Spinal cord (tissue), 10 donors: Measurements from ENCODE around the gene PHKB. TPM values are rescaled to one million over a fixed set of nuclear protein-coding genes. Genes with fewer than 3 reads are reported as not detected.
A peak's percentile ranks its signal among the peaks of the same experiment; 100 is the strongest.

Experiments used
- DNase-seq, 6 donors: peaks; one replicate each; pipeline versions ENCODE4 v3.0.0 to v3.0.0-alpha.2; 2013 to 2015; ENCODE audit warnings: low spot score in 6 of 6, low read depth in 4 of 6
- H3K27ac ChIP-seq: one replicate; pipeline ENCODE4 v1.5.1; 2013; ENCODE audit warnings: low read depth, low read length, control low read depth
- H3K27me3 ChIP-seq: one replicate; pipeline ENCODE4 v1.6.1; 2013; ENCODE audit warnings: low read length; ENCODE audit not compliant: control insufficient read depth, insufficient read depth
- H3K36me3 ChIP-seq: one replicate; pipeline ENCODE4 v1.6.1; 2013; ENCODE audit warnings: low read length; ENCODE audit not compliant: control insufficient read depth, insufficient read depth
- H3K4me1 ChIP-seq: one replicate; pipeline ENCODE4 v1.6.1; 2013; ENCODE audit warnings: low read length; ENCODE audit not compliant: control insufficient read depth, insufficient read depth
- H3K4me3 ChIP-seq: one replicate; pipeline ENCODE4 v1.5.1; 2013; ENCODE audit warnings: low read depth, low read length, control low read depth
- H3K9me3 ChIP-seq: one replicate; pipeline ENCODE4 v1.6.1; 2013; ENCODE audit warnings: low read length; ENCODE audit not compliant: control insufficient read depth, insufficient read depth
- WGBS: methylation state at CpG from one replicate; pipeline ENCODE4 v1.1.5; 2013; ENCODE audit warnings: missing lambda C conversion rate; ENCODE audit not compliant: insufficient coverage; 5-methylcytosine and 5-hydroxymethylcytosine counted together
- polyA plus RNA-seq, 2 donors: library from polyadenylated mRNA; unstranded; fragments of 120-200 nt; gene quantifications; one replicate each; pipeline ENCODE4 v1.2.1, GENCODE V29; 2013; ENCODE audit not compliant: insufficient read length in 2 of 2
- total RNA-seq, 2 donors: library from RNA; depleted of rRNA in 1 of 2; stranded (reverse); fragments of 120-200 nt in 1 of 2; fragments of >200 nt in 1 of 2; gene quantifications; one replicate each; pipeline versions ENCODE4 v1.2.3 to v1.2.4, GENCODE V29; 2013 to 2014
- donor health status: healthy.

Gene PHKB
- total and polyA plus RNA-seq, 4 donors = 78.5 to 141 (median 85.6) TPM

DNA sequence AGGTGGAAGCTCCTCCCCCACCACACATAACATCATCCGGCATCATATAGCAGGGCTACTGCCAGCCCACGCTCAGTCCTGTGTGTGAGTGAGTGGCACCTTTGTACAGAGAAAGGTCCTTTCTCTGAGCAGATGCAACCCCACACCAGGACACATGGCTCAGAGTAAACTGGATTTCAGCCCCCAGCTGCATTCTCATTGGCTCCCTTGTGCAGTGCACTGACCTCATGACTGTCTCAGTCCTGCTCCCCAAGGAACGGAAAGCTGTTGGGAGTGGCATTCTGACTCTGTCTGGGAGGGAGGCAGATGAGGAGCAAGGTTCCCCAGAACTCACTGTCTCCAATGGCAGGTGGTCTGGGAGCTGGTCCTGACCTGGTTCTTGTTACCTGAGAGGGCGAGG is 244.1 kb downstream of the PHKB start:
- no peak for DNase-seq
- WGBS = 100% methylated on average over 1 of the region's 4 CpGs
- no peaks in the 10 kb centered on the region for H3K9me3 ChIP-seq

DNA sequence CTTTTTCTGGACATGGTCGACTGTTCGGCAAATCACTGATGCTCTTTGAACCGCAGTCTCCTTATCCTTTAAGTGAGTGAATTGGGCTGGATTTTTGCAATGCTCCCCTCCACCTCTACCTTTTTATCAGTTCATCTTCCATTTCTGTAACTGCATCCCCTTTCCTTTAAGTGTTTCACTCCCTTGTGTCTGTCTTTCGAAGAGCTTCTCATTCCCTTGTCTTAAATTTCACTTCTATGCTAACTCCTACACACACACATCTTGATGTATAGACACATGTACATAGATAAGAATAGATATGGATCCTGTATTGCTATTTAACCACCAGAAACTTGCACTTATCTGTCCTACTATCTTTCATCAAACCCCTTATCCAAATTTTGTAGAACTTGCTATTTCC is 250.7 kb downstream of the PHKB start:
- no peaks in the 10 kb centered on the region for H3K9me3 ChIP-seq
- DNase-seq = no peak
- H3K27me3 ChIP-seq = no peaks in the 10 kb centered on the region
- H3K4me3 ChIP-seq = no peak overlapping the region
- no peaks in the 10 kb centered on the region for H3K4me1 ChIP-seq
- H3K36me3 ChIP-seq = no peaks in the 10 kb centered on the region
- 80% methylated on average over 1 of the region's 4 CpGs for WGBS
- H3K27ac ChIP-seq = no peak overlapping the region

More for the DNA sequence above, 244.1 kb downstream of the PHKB start:
- no peak overlapping the region for H3K27ac ChIP-seq
- no peaks in the 10 kb centered on the region for H3K27me3 ChIP-seq
- H3K4me3 ChIP-seq = no peak overlapping the region
- H3K4me1 ChIP-seq = no peaks in the 10 kb centered on the region
- H3K36me3 ChIP-seq = no peaks in the 10 kb centered on the region

DNA sequence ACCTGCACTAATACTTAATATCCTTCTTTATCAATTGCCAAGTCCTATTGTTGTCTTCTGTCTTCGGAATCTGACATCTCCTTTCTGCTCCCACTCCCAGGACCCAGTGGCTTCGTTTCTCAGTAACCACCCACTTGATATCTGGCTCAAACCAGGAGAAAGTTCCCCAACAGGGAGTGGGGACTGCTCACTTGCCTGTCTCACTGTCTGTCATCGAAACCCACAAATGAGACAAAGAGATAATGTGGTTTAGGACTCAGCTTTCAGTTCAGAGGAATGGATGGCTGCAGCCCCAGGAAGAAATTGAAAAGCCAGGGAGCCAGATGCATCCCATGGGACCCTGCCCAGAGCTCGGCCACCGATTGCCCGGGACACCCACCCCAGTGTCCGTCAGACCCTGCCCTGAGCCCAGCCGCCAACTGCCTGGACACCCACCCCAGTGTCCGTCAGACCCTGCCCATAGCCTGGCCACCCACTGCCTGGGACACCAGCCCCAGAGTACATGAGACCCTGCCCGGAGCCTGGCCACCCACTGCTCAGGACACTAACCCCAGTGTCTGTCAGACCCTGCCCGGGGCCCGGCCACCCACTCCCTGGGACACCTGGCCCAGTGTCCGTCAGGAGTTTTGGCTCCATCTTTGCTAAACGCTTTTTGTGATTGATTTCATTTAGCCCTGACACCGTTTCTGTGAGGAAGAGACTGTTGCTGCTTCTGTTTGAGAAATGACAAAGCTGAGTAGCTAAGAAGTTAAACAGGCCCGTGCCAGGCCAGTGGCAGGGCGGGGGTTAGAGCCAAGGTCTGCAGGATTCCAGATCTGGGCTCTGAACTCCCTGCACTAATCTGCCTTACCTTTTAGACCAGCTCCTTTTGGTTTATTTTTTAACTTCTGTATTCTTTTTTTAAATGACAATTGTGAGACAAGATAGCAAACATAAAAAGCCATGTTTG is 251.4 kb downstream of the PHKB start:
- H3K9me3 ChIP-seq = no peaks in the 10 kb centered on the region
- no peak overlapping the region for H3K27ac ChIP-seq
- H3K4me3 ChIP-seq = no peak overlapping the region
- DNase-seq = no peak
- H3K4me1 ChIP-seq = no peaks in the 10 kb centered on the region
- 82% methylated on average over 16 of the region's 17 CpGs for WGBS
- H3K36me3 ChIP-seq = no peaks in the 10 kb centered on the region
- H3K27me3 ChIP-seq = no peaks in the 10 kb centered on the region

DNA sequence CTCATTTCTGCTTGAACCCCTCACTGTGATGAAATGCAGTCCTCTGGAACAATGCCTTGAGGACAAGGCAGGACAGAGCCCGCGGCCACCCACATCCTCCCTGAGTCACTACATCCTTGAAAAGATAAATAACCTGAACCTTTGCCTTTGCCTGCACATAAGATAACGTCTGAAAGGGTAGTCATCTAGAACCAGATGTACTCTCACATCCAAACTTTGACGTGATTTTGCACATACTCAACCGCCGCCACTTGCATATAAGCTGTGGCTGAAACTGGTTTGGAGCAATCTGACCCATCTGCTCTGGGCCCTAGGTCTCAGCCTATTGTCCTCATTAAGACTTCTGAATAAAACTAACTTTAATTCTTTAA is 252.1 kb downstream of the PHKB start:
- Histone ChIP-seq H3K4me1 (no peaks in the 10 kb centered on the region), H3K9me3 (no peaks in the 10 kb centered on the region), H3K4me3 (no peak overlapping the region), H3K27me3 (no peaks in the 10 kb centered on the region), H3K27ac (no peak overlapping the region), H3K36me3 (no peaks in the 10 kb centered on the region)
- 74% methylated on average over 6 of the region's 6 CpGs for WGBS
- no peak for DNase-seq

DNA sequence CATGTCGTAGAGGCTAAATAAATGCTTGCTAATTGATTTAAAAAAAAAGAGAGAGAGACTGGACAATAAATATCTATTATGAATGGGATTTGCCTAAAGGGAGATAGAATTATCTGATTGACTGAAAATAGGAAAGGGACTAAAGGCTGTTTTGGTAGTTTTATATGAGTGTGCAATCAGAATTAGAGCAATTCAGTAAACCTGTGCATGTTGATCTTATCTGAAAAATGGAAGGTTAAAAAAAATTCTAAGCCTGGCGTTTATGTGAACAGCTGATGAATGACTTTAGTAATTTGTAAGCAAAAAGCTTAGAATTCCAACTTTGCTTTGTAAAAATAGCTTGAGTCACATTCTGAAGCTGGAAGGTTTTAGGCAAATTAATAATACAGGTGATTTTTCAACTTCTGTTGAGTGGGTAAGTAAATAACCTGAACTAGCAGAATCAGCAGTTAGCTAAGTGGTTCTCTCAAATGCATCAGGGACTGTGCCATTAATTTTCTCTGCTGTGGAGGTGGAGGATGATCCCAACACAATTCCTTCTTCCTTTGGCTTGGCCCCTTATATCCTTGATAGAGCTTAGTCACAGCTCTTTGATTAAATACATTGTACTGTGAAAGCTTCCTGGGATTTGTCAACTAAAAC is 254.4 kb downstream of the PHKB start:
- no peaks in the 10 kb centered on the region for H3K9me3 ChIP-seq
- no peaks in the 10 kb centered on the region for H3K27me3 ChIP-seq
- no peak overlapping the region for H3K4me3 ChIP-seq
- H3K4me1 ChIP-seq = no peaks in the 10 kb centered on the region
- peak in 1 of 6 donors; percentile 34 for DNase-seq
- H3K27ac ChIP-seq = no peak overlapping the region
- 100% methylated on average over 2 of the region's 2 CpGs for WGBS
- no peaks in the 10 kb centered on the region for H3K36me3 ChIP-seq

DNA sequence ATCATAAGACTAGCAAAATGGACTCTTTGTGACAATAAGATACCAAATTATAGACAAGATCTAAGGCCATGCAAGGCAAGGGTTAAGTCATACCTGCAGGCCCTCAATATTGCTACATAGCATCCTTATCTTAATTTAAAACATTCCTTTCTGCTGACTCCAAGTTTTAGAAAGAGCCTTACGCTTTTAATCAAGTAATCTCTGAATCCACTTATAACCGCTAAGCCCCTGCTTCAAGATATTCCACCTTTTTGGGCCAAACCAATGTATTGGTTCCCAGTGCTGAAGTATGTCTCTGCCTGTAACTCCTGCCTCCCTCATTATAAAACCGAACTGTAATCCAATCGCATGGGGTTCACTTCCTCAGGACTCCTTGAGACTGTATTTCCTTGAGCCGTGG is 255.4 kb downstream of the PHKB start:
- 94% methylated on average over 2 of the region's 5 CpGs for WGBS
- Histone ChIP-seq H3K4me1 (no peaks in the 10 kb centered on the region), H3K27me3 (no peaks in the 10 kb centered on the region), H3K4me3 (no peak overlapping the region), H3K36me3 (no peaks in the 10 kb centered on the region), H3K27ac (no peak overlapping the region), H3K9me3 (no peaks in the 10 kb centered on the region)
- no peak for DNase-seq

DNA sequence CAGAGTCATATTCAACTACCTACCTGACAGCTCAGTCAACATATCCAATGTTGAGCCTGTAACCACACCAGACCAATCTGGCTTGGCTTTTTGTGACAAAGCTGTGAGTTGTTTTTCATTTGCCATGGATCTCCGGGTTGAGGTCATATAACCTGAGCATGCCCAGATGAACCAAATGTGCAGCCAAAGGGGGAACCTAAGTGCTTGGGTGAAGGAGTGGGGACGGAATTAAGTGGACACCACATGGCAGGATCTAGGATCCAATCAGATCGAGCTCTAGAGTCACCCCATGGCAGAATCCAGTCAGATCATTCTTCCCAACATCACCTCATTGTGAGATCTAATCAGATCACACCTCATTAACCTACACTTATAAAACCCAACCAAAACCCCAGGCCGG is 258.6 kb downstream of the PHKB start:
- H3K9me3 ChIP-seq = no peaks in the 10 kb centered on the region
- no peak for DNase-seq
- H3K4me3 ChIP-seq = no peak overlapping the region
- H3K4me1 ChIP-seq = no peaks in the 10 kb centered on the region
- H3K27ac ChIP-seq = no peak overlapping the region
- 73% methylated on average over 2 of the region's 4 CpGs for WGBS
- H3K36me3 ChIP-seq = no peaks in the 10 kb centered on the region
- no peaks in the 10 kb centered on the region for H3K27me3 ChIP-seq

DNA sequence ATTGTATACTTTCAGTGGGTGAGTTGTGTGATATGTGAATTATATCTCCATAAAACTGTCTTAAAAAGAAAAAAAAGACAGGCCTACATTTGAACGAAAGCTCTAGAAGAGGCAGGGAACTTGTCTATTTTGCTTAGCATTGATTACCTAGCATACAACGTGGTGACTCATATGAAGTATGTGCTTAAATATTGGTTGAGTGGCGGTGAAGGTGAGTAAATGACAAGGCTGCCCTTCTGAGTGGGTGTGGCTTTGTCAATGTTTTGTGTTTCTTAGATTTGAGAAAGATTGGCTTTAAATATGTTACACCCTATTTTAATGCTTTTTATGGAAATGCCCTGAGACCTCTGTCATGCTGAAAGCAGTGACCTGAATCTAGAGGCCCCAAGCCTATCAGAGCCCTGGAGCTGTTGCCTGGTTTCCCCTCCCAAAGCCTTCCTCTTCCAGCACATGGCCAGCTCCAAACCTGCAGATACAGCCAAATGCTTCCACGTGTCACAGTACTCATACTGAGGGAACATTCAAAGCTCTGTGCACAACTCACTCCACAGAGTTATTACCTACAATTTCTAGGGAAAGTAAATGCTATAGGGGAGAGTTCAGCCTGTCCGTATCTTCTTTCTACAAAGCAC is 260.0 kb downstream of the PHKB start:
- no peaks in the 10 kb centered on the region for H3K9me3 ChIP-seq
- H3K27me3 ChIP-seq = no peaks in the 10 kb centered on the region
- no peak overlapping the region for H3K4me3 ChIP-seq
- 90% methylated on average over 3 of the region's 5 CpGs for WGBS
- no peak overlapping the region for H3K27ac ChIP-seq
- DNase-seq = no peak
- no peaks in the 10 kb centered on the region for H3K4me1 ChIP-seq
- no peaks in the 10 kb centered on the region for H3K36me3 ChIP-seq

DNA sequence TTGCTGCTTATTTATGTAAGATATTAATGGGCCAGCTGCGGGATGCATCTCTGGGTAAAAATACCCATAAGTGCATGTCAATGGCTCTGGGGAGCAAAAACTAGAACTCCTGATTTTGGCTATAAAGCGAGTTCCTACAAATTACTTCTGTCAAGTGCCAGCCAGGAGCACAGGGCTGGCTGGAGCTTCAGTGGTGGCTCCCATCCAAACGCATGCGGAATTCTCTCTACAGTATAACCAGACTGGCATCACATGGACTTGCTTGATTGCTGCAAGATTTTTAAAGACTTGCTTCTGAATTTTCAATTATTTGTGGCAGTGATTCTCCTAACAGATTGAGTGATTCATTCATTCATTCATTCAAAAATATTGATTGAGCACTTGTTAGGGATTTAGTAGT is 260.9 kb downstream of the PHKB start:
- peak in 4 of 6 donors; percentile 13 to 92 (median 40) for DNase-seq
- Histone ChIP-seq H3K27me3 (no peaks in the 10 kb centered on the region), H3K36me3 (no peaks in the 10 kb centered on the region), H3K9me3 (no peaks in the 10 kb centered on the region), H3K4me1 (no peaks in the 10 kb centered on the region), H3K4me3 (no peak overlapping the region), H3K27ac (no peak overlapping the region)
- 44% methylated on average over 1 of the region's 4 CpGs for WGBS
